Astrocyte of the spinal cord (primary cell): ENCODE results near the gene ANGPTL7.

Source experiments
- DNase-seq: peaks from one replicate; pipeline ENCODE4 v3.0.0; 2011; ENCODE audit warnings: low read depth, low spot score
- H3K4me3 ChIP-seq: 2 replicates; pipeline ENCODE4 v1.5.1; 2011; ENCODE audit warnings: low read depth, mild to moderate bottlenecking, low read length, moderate library complexity
- in situ Hi-C: cut with HindIII; loops from 2 replicates; pipeline ENCODE4 v1.10.0; 2017; ENCODE audit warnings: low sequenced_read_pairs
- TF ChIP-seq, protein P1 (sequence below): IDR thresholded peaks from 2 replicates; pipeline ENCODE4 v1.5.1; 2012; ENCODE audit warnings: low read depth, mild to moderate bottlenecking, low read length, inconsistent platforms

Gene ANGPTL7, protein sequence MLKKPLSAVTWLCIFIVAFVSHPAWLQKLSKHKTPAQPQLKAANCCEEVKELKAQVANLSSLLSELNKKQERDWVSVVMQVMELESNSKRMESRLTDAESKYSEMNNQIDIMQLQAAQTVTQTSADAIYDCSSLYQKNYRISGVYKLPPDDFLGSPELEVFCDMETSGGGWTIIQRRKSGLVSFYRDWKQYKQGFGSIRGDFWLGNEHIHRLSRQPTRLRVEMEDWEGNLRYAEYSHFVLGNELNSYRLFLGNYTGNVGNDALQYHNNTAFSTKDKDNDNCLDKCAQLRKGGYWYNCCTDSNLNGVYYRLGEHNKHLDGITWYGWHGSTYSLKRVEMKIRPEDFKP

DNA sequence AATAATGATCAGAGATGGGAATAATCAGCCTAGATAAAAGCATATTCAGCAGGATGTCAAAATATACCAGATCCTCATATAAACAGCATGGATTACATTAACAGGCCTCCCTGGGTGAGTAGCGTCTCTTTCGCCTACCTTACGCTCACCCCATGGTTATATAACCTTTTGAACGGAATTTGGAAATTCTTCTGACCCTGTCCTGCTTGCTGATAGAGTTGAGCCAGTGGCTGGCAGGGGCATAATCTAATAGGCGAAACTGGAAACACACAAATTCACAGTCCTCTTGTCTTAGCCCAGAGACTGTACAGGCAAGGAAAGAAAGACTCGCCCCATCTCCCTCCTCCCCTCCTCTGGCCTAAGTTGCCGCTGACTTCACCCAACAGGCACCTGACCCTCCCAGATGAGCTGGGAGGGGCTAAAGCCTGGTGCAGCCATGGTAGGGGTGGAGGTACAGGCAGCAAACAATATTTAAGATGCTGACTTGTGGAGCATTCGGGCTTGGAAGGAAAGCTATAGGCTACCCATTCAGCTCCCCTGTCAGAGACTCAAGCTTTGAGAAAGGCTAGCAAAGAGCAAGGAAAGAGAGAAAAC lies at the start of gene ANGPTL7:
Gene ANGPTL7, plus strand, starts transcription at position 498 of the 594 bp plus-strand sequence. CDS start 225 bp downstream, outside the sequence.
- no peak within 1 kb of the TSS for H3K4me3 ChIP-seq
- in situ Hi-C loops = no loop called here
- no peak for DNase-seq
- TF ChIP-seq, protein P1, sequence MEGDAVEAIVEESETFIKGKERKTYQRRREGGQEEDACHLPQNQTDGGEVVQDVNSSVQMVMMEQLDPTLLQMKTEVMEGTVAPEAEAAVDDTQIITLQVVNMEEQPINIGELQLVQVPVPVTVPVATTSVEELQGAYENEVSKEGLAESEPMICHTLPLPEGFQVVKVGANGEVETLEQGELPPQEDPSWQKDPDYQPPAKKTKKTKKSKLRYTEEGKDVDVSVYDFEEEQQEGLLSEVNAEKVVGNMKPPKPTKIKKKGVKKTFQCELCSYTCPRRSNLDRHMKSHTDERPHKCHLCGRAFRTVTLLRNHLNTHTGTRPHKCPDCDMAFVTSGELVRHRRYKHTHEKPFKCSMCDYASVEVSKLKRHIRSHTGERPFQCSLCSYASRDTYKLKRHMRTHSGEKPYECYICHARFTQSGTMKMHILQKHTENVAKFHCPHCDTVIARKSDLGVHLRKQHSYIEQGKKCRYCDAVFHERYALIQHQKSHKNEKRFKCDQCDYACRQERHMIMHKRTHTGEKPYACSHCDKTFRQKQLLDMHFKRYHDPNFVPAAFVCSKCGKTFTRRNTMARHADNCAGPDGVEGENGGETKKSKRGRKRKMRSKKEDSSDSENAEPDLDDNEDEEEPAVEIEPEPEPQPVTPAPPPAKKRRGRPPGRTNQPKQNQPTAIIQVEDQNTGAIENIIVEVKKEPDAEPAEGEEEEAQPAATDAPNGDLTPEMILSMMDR = no peak

DNA sequence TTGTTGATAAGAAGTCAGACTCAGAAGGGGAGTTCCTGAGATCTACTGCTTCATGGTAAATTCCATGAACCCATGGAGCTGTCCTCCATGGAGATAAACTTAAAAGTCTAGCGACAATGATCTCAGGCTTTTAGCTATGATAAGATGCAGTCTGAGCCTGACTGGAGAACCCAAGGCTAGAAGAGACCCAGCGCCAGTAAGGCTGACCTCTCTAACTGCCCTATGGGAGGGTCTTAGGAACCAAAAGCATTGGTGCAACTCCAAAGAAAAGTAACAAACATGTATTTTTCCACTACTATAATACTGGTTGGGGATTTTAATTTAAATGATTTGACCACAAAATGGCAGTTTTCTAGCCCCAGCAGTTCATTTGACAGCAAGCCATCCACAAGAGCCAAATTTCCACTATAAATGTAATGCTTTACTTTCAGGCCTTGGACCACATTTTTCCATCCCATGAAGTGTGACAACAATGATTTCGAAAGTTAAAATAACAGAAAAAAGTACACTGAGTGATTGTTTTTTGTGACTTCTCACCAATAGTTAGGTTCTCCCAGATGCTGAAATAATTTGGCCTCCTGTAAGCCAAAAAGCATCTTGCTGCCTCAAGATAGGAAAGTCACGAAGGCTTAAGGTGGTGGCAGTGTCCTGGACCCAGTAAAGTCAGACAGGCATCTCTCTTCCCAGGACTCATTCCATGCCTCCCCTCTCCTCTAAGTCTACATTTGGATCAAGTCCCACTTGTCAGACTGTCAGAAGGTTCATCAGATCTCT lies 46.4 kb upstream of the ANGPTL7 start:
- no peak overlapping the region for H3K4me3 ChIP-seq
- in situ Hi-C loops = no loop called here
- TF ChIP-seq, protein P1 = no peak
- DNase-seq = no peak

DNA sequence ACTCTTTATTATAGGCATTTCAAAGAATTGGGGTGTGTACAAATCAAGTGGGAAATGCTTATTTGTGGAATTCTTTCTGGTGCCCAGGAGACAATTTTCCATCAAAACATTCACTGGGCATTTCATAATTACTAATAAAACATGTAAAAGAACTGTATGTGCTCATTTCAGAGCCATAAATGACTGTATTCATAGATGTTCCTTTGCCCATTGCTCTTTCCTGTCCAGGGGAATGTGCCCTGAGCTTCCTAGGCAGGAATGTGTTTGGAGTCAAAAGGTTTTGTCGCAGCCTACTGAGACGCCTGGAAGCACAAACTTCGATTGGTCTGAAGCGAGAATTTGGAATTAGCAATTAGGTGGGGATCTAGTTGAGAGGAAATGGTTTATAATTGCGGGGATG lies 45.8 kb upstream of the ANGPTL7 start:
- H3K4me3 ChIP-seq = no peak overlapping the region
- in situ Hi-C loops = no loop called here
- DNase-seq = no peak
- TF ChIP-seq, protein P1 = no peak

DNA sequence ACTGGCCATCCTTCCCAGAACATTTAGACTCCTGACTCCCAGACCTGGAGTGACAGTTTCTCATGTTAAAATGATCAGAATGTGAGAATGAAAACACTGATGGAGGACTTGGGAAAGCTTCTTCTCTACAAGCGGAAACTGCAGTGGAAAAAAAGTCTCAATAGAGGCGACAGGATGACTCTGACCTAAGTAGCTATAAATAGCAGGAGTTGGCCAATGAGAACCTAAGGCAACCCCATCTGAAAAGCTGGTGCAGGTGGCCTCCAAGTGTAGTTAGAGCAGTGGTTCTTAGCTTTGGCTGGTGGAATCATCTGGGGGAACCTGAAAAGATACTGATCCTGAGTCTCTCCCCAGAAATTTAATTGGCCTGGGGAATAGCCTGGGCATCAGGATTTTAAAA lies 45.2 kb upstream of the ANGPTL7 start:
- H3K4me3 ChIP-seq = no peak overlapping the region
- DNase-seq = no peak
- in situ Hi-C loops = no loop called here
- TF ChIP-seq, protein P1 = no peak

DNA sequence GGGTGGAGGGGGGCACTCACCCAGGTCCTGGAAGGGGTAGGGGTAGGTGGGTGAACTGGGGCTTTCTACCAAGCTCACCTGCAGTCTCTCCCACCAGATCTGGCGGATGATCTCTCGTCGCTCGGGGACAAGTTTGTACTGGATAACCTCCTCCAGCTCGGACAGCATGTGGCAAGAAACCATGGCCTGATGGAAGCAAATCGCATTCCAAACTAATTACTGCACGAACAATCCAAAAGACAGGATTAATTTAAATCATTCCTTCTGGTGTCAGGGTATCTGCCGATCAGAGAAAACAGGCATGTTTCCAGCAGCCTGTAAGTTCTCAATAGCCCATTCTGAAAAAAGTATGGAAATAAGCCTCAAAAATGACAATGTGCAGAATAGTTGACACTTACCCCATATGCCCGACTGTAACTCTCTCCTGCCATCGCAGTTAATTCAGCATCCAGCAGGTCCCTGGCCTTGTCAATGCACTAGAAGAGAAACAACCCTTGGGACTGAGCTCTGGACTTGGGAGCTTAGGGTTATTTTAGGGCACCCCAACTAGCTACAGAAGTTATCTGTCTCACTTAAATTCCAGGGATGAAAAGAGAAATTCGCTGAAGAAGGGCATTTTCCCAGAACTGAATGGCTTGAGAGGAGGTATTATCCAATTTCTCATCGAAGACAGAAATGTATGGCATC lies 44.4 kb upstream of the ANGPTL7 start:
- TF ChIP-seq, protein P1 = no peak
- in situ Hi-C loops = no loop called here
- no peak overlapping the region for H3K4me3 ChIP-seq
- DNase-seq = no peak

DNA sequence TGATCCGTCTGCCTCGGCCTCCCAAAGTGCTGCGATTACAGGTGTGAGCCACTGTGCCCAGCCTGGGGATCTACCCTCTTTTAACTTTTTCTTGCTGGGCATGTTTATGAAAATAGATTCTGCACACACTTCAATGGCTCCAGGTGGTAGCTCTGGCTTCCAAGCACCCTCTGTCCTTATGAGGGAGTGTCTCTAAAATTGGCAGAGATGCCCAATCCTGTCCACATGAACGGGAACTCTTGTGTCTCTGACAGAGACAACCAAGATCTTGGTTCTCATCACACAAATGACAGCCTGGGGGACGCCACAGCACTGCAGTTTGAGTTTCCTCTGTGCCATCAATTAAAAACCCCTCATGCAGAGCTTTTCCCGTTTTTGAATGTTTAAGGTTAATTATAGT lies 43.4 kb upstream of the ANGPTL7 start:
- no peak for DNase-seq
- in situ Hi-C loops = no loop called here
- TF ChIP-seq, protein P1 = no peak
- no peak overlapping the region for H3K4me3 ChIP-seq
